ENCODE measurements around the gene MDM2.

DNA sequence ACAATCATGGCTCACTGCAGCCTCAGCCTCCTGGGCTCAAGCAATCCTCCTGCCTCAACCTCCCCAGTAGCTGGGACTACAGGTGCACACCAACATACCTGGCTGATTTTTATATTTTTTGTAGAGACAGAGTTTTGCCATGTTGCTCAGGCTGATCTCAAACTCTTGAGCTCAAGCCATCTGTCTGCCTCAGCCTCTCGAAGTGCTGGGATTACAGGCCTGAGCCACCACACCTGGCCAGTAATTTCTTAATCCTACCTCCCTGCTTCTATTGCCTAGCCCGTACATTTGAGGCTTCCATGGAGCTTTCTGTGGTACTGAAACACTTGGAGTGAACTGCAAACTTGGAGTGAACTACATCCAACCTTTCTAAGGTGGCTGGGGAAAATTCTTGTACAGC, 41.3 kb upstream of the MDM2 start:
- TF ChIP-seq RAD21 (CRISPR knock-in tag; conservative IDR thresholded peaks at IDR 0.05 in 1 of 2, IDR thresholded peaks at IDR 0.05 in 1 of 2) (no peak), GTF2F1 (IDR thresholded peaks at IDR 0.05; ENCODE audit: low read depth, low read length) (no peak), HDAC3 (IDR thresholded peaks at IDR 0.05; ENCODE audit: borderline replicate concordance, partially characterized antibody) (no peak), EZH2 (IDR thresholded peaks at IDR 0.05; ENCODE audit: borderline replicate concordance, low read depth, low read length) (no peak), NFIC (IDR thresholded peaks at IDR 0.05) (no peak), KDM5B (IDR thresholded peaks at IDR 0.05; ENCODE audit: insufficient replicate concordance, low read depth, low read length) (no peak), HEY1 (CRISPR knock-in tag; IDR thresholded peaks at IDR 0.05; ENCODE audit: borderline replicate concordance) (no peak), ZNF780A (CRISPR knock-in tag; IDR thresholded peaks at IDR 0.05) (no peak)
- TF ChIP-seq, protein P1, sequence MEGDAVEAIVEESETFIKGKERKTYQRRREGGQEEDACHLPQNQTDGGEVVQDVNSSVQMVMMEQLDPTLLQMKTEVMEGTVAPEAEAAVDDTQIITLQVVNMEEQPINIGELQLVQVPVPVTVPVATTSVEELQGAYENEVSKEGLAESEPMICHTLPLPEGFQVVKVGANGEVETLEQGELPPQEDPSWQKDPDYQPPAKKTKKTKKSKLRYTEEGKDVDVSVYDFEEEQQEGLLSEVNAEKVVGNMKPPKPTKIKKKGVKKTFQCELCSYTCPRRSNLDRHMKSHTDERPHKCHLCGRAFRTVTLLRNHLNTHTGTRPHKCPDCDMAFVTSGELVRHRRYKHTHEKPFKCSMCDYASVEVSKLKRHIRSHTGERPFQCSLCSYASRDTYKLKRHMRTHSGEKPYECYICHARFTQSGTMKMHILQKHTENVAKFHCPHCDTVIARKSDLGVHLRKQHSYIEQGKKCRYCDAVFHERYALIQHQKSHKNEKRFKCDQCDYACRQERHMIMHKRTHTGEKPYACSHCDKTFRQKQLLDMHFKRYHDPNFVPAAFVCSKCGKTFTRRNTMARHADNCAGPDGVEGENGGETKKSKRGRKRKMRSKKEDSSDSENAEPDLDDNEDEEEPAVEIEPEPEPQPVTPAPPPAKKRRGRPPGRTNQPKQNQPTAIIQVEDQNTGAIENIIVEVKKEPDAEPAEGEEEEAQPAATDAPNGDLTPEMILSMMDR (IDR thresholded peaks at IDR 0.05 in 2 of 3, conservative IDR thresholded peaks at IDR 0.05 in 1 of 3; ENCODE audit: insufficient read depth in 2 of 3, low read depth in 1 of 3, low read length in 3 of 3): no peak

All from K562 (cell line).